Astrocyte (in vitro differentiated cells and primary cell): ENCODE measurements around the gene PLCB4. TPM values are rescaled to one million over a fixed set of nuclear protein-coding genes. Genes with fewer than 3 reads are reported as not detected.

Experiments
- DNase-seq: peaks from one replicate; pipeline ENCODE4 v3.0.0-alpha.2; 2010; ENCODE audit warnings: low read depth
- FAIRE-seq: peaks from 2 replicates; lab custom pipeline; 2011; peaks lifted over from hg19 to GRCh38; lab: Jason Lieb, UNC
- H2AFZ ChIP-seq: 2 replicates; pipeline ENCODE4 v1.6.0; 2012; ENCODE audit warnings: low read depth, low read length, inconsistent platforms
- H3K27ac ChIP-seq: 2 replicates; pipeline ENCODE4 v1.5.1; 2011; ENCODE audit warnings: low read depth, low read length, inconsistent platforms
- H3K27me3 ChIP-seq: 2 replicates; pipeline ENCODE4 v1.6.0; 2011; ENCODE audit warnings: low read length, inconsistent platforms; ENCODE audit not compliant: insufficient read depth
- H3K36me3 ChIP-seq: 2 replicates; pipeline ENCODE4 v1.5.1; 2011; ENCODE audit warnings: low read length, inconsistent platforms; ENCODE audit not compliant: insufficient read depth
- H3K4me1 ChIP-seq: 2 replicates; pipeline ENCODE4 v1.5.1; 2011; ENCODE audit warnings: low read length, inconsistent platforms; ENCODE audit not compliant: insufficient read depth
- H3K4me2 ChIP-seq: 2 replicates; pipeline ENCODE4 v1.6.0; 2012; ENCODE audit warnings: low read length, inconsistent platforms
- H3K4me3 ChIP-seq: 2 replicates; pipeline ENCODE4 v1.5.1; 2011; ENCODE audit warnings: low read depth, mild to moderate bottlenecking, low read length, inconsistent platforms; ENCODE audit not compliant: insufficient read depth
- H3K79me2 ChIP-seq: 2 replicates; pipeline ENCODE4 v1.6.0; 2012; ENCODE audit warnings: mild to moderate bottlenecking, low read length, inconsistent platforms; ENCODE audit not compliant: insufficient read depth
- H3K9ac ChIP-seq: 2 replicates; pipeline ENCODE4 v1.6.0; 2012; ENCODE audit warnings: mild to moderate bottlenecking, low read length, inconsistent platforms
- H3K9me3 ChIP-seq: 2 replicates; pipeline ENCODE4 v1.5.1; 2012; ENCODE audit warnings: low read depth, mild to moderate bottlenecking, low read length, inconsistent platforms; ENCODE audit not compliant: insufficient read depth
- H4K20me1 ChIP-seq: 2 replicates; pipeline ENCODE4 v1.6.0; 2012; ENCODE audit warnings: low read length, inconsistent platforms; ENCODE audit not compliant: insufficient read depth
- H3K27ac Mint-ChIP-seq: one replicate; pipeline ENCODE4 v1.8.0; 2021; ENCODE audit warnings: mild to moderate bottlenecking, mixed read lengths; ENCODE audit not compliant: unreplicated experiment
- H3K27me3 Mint-ChIP-seq: one replicate; pipeline ENCODE4 v1.8.0; 2021; ENCODE audit warnings: low read depth, mixed read lengths; ENCODE audit not compliant: unreplicated experiment
- H3K36me3 Mint-ChIP-seq: one replicate; pipeline ENCODE4 v1.8.0; 2021; ENCODE audit warnings: low read depth, mixed read lengths; ENCODE audit not compliant: unreplicated experiment
- H3K4me1 Mint-ChIP-seq: one replicate; pipeline ENCODE4 v1.8.0; 2021; ENCODE audit warnings: low read depth, mixed read lengths; ENCODE audit not compliant: unreplicated experiment
- H3K4me3 Mint-ChIP-seq: one replicate; pipeline ENCODE4 v1.8.0; 2021; ENCODE audit warnings: mild to moderate bottlenecking, moderate library complexity, mixed read lengths; ENCODE audit not compliant: unreplicated experiment
- H3K9me3 Mint-ChIP-seq: one replicate; pipeline ENCODE4 v1.8.0; 2021; ENCODE audit warnings: mild to moderate bottlenecking, mixed read lengths; ENCODE audit not compliant: unreplicated experiment
- CTCF ChIP-seq: IDR thresholded peaks from 2 replicates; pipeline ENCODE4 v1.5.1; 2011; ENCODE audit warnings: low read depth, mild to moderate bottlenecking, inconsistent platforms, low read length, moderate library complexity; ENCODE audit not compliant: insufficient read depth
- EZH2 ChIP-seq: IDR thresholded peaks from 2 replicates; pipeline ENCODE4 v1.6.1; 2012; ENCODE audit warnings: mild to moderate bottlenecking, low read length, inconsistent platforms; ENCODE audit not compliant: insufficient read depth
- total RNA-seq: library from RNA; stranded (reverse); gene quantifications from 2 replicates; pipeline ENCODE4 v1.2.1, GENCODE V29; 2021

The PLCB4 gene
- total RNA-seq, 1 donor from 2014 or later = 58.2 TPM

DNA sequence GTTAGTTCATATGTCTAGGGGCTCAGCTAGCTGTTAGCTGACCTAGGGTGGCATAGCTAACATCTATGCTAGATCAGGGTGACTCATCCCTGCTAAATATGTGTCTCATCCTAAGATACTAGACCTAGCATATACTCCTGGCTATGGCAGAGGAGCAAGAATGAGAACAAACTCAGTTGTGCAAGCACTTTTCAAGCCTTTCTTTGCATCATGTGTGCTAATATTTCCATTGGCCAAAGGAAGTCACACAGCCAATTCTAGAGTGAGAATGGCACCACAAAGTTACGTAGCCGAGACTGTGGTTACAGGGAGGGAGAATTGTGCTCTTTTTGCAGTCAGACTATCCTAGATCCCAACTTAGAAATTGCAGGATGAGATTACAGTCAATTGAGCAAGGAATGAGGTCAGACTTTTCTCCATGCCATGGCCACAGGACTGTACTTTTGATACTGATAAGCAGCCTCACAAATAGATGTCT lies 78.7 kb downstream of the PLCB4 start:
- H3K4me1 Mint-ChIP-seq = peaks cover 39% of the 10 kb centered on the region
- no peak overlapping the region for H3K4me3 Mint-ChIP-seq
- H3K36me3 Mint-ChIP-seq = peaks cover 14% of the 10 kb centered on the region
- Histone ChIP-seq H3K36me3 (no peaks in the 10 kb centered on the region), H3K9ac (no peak overlapping the region), H3K4me1 (peaks cover 3% of the 10 kb centered on the region), H4K20me1 (no peaks in the 10 kb centered on the region), H3K4me3 (no peak overlapping the region), H3K79me2 (no peaks in the 10 kb centered on the region), H3K9me3 (no peaks in the 10 kb centered on the region), H3K27ac (no peak overlapping the region), H3K4me2 (no peak overlapping the region), H2AFZ (no peak overlapping the region), H3K27me3 (no peaks in the 10 kb centered on the region)
- FAIRE-seq = peak; percentile 64
- no peaks in the 10 kb centered on the region for H3K27me3 Mint-ChIP-seq
- peak; percentile 20 for DNase-seq
- H3K27ac Mint-ChIP-seq = peak overlapping the region; percentile 22
- H3K9me3 Mint-ChIP-seq = peaks cover 8% of the 10 kb centered on the region
- TF ChIP-seq CTCF (no peak), EZH2 (no peak)

GRCh38 chr20:9148291-9148690 lies 79.4 kb downstream of the PLCB4 start:
- peaks cover 37% of the 10 kb centered on the region for H3K4me1 Mint-ChIP-seq
- FAIRE-seq (no peak), DNase-seq (no peak)
- Histone ChIP-seq H3K4me2 (no peak overlapping the region), H2AFZ (no peak overlapping the region), H3K79me2 (no peaks in the 10 kb centered on the region), H3K4me3 (no peak overlapping the region), H3K9ac (no peak overlapping the region), H3K9me3 (no peaks in the 10 kb centered on the region), H3K27me3 (no peaks in the 10 kb centered on the region), H3K27ac (no peak overlapping the region), H3K36me3 (no peaks in the 10 kb centered on the region), H4K20me1 (no peaks in the 10 kb centered on the region), H3K4me1 (peaks cover 3% of the 10 kb centered on the region)
- peaks cover 18% of the 10 kb centered on the region for H3K36me3 Mint-ChIP-seq
- no peak for TF ChIP-seq EZH2
- no peak for TF ChIP-seq CTCF
- peaks cover 9% of the 10 kb centered on the region for H3K9me3 Mint-ChIP-seq
- no peak overlapping the region for H3K4me3 Mint-ChIP-seq
- peak overlapping the region; percentile 22 for H3K27ac Mint-ChIP-seq
- no peaks in the 10 kb centered on the region for H3K27me3 Mint-ChIP-seq

DNA sequence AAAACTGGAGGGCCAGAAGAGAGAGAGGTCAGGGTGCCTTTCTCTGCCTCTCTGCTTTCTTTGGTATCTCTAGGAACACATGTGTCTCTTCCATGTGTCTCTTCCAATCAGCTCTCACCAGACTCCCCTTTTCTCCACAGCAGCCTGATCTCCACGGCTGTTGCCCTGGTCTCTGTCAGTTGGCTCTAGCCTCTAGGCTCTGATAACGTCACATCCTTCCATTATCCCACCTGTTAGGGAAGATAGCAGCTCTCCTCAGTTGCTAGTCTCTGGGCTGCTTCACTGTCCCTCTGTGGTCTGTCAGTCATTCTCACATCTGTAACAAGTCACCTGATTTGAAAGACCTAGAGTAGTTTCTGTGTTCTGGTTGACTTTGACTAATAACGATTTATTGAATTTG lies 80.2 kb downstream of the PLCB4 start:
- no peak overlapping the region for H3K27ac Mint-ChIP-seq
- peaks cover 21% of the 10 kb centered on the region for H3K36me3 Mint-ChIP-seq
- DNase-seq = no peak

More for the DNA sequence above, 80.2 kb downstream of the PLCB4 start:
- Mint-ChIP-seq H3K4me1 (peaks cover 37% of the 10 kb centered on the region), H3K9me3 (peaks cover 13% of the 10 kb centered on the region), H3K27me3 (no peaks in the 10 kb centered on the region), H3K4me3 (no peak overlapping the region)
- Histone ChIP-seq H3K9ac (no peak overlapping the region), H3K36me3 (no peaks in the 10 kb centered on the region), H2AFZ (no peak overlapping the region), H3K4me1 (peaks cover 3% of the 10 kb centered on the region), H3K79me2 (no peaks in the 10 kb centered on the region), H3K9me3 (no peaks in the 10 kb centered on the region), H4K20me1 (no peaks in the 10 kb centered on the region), H3K4me3 (no peak overlapping the region), H3K4me2 (no peak overlapping the region), H3K27me3 (no peaks in the 10 kb centered on the region), H3K27ac (no peak overlapping the region)
- no peak for TF ChIP-seq EZH2
- TF ChIP-seq CTCF = no peak
- FAIRE-seq = no peak
